GM19397 (cell line): ENCODE results near the gene MAST4.
A peak's percentile ranks its signal among the peaks of the same experiment; 100 is the strongest.
"Not testable (repeated sequence)": the region's sequence is repeated elsewhere in the genome, so short reads cannot be mapped to it uniquely, and the experiment has no call there.

Experiments
- ATAC-seq: cut with Tn5 transposase; IDR thresholded peaks from one replicate; pipeline ENCODE4 v1.9.1; 2021; ENCODE audit warnings: mild to moderate bottlenecking, moderate library complexity; ENCODE audit not compliant: unreplicated experiment

The MAST4 gene

DNA sequence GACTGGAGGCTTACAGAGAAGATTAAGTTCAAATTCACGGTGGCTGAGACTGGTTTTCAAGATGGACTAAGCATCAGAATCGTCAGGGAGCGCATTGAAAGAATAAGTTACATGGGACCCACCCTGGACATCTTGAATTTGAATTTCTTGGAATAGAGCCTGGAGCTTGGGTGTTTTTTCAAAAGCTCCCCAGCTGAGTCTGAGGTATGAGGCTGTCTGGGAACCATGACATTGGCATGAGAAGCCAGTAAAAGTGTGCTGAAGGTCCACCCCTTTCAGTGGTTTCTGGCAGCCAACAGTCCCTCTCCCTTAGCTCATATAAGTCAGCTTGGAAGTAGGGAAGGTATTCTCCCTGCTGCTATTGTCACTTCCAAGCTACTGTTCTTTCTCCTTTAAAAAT, 97.8 kb downstream of the MAST4 start:
- ATAC-seq = no peak

DNA sequence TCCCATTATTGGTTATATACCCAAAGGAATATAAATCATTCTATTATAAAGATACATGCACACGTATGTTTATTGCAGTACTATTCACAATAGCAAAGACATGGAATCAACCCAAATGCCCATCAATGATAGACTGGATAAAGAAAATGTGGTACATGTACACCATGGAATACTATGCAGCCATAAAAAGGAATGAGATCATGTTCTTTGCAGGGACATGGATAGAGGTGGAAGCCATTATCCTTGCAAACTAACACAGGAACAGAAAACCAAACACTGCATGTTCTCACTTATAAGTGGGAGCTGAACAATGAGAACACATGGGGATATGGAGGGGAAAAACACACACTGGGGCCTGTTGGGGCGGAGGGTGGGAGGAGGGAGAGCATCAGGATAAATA, 99.6 kb downstream of the MAST4 start:
- ATAC-seq = not testable (repeated sequence)

DNA sequence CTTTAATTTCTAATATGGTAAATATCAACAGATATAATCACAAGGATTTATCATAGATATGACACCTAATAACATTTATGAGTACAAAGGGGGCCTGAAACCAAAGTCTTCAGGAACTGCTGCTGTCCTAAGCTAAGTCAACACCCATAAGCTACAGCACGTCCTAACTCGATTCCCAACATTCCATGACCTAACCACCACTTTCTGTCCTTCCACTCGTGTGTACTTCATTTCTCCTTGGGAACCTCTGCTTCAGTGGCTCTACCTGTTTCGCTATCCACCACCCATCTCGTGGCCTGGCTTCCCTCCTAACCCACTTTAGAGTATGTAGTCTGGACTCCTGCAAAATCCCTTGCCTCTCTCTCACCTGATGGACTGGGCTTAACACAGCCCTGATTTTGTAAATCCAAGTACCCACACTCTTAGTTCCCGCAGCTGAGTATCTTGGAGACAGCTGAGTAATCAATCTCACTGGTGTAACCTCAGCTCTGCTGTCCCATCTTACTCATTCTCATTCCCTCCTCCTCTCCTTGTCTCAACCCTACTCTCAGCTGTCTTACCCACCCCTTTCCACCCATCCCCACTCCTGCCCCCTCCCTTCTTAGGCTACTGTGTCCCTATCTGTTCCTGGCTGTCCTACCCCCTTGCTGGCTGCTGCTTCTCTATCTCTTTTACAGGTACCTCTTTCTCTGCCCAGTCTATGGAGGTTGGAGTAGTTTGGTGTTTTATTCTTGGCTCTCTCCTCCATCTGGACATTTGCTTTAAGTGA, 101.8 kb downstream of the MAST4 start:
- ATAC-seq = no peak

DNA sequence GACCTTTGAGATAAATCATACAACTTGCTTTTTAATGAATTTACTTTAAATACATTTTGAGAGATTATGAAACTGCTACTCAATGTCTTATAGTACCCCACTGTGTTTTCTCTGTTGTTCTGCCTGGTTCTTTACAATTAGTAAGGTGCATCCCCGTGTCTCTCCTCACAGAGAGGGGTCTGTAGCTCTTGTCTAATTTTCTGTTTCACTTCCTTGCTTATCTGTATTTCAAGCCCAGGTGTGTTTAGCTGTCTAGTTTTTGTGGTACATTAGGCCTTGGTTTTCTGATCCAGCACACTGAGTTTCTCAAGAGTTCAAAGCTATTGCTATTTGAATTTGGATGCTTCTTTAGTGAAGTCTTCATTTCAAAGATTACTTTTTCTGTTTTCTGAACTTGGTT, 105.1 kb downstream of the MAST4 start:
- ATAC-seq = peak; percentile 73

DNA sequence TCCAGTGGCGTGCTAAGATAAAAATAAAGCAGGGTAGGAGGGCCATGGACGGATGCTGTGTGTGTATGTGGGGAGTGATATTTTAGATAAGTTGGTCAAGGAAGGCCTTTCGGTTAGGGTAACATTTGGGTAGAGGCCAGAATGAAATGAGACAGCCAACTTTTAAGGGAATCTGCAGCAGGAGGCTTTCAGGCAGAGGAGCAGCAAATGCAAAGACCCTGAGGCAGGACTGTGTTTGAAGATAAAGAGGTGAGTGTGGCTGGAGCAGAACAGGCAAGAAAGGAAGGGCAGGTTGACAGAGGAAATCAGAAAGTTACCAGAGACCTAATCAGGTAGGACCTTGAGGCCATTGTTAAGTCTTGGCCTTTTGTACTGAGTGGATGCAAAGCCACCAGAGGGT, 106.2 kb downstream of the MAST4 start:
- no peak for ATAC-seq

GRCh38 chr5:66704790-66705425, 108.7 kb downstream of the MAST4 start:
- no peak for ATAC-seq

DNA sequence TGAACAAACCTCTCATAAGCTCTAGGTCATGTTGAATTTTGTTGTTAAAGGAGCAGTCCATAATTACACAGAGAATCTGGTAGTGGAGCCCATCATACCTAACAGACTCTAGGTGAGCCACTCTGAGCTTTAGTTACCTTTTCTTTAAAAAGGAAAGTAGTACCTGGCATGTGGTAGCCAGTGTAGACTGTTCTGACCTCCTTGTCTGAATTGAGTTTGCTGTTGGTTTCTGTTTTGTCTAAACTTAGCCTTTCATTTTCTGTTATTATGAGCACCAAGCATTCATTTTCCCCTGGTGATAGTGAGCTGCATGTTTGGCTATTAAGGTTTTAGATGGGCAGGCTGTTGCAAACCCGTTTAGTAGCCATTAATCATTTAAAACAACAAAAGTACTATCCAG, 112.2 kb downstream of the MAST4 start:
- no peak for ATAC-seq

GRCh38 chr5:66710557-66711088, 114.4 kb downstream of the MAST4 start:
- no peak for ATAC-seq

DNA sequence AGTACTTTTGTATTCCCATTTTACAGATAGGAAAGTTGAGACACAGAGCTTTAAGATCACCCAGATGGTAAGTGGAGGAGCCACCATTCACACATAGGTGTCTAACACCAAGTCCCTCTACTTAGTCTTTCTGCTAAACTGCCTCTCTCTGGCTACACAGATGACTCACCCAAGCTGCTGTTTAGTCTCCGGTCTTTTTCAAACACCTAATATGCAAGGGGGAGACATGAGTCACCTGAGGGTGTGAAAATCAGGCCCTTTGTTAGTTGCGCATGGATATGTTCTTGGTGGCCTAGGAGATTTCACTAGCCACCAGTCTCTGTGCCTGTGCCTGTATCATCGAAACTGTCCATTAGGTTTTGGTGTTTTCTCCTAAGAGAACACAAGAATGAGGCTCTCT, 117.8 kb downstream of the MAST4 start:
- ATAC-seq = no peak

DNA sequence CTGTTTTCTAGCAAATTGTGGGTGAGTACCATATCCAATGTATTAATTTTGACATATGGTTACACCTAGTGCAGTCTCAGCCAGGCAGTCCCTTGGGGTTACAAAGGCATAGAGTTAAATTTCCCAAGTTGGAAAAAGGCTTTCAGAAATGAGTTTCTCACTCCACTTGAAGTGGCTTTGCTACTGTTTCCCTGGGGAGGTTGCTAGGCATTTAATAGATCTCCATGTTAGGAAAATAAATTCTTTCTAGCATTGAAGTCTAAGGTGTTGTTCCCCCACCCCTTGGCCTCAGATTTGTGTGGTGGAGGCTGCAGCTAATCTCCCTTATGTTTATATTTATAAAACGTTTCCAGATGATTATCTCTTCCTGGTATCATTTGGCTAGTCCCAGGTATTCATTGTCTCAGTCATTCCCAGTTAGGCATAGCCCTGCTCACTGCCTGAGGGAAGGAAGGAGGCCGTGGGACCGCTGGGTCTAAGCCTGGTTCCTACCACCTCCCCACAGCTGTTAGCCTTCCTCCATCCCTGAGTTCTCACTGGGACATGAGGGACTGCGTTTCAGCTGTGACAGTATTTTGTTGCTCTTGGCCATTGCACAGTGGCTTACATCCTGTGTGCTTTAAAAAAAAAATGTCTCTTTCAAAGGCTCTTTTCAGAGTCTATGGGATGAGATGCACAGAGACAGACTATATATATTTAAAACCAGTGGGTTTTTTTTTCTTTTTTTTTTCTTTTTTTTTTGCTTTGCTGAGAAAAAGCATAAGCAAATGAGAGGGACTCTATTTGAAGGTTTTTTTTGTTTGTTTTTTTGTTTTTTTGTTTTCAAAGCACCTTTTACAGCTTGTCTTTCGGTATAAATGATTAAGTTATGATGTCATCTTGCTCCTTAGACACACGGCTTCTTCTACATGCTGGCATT, 121.5 kb downstream of the MAST4 start:
- ATAC-seq = no peak

GRCh38 chr5:66718374-66719002, 122.3 kb downstream of the MAST4 start:
- ATAC-seq = no peak

DNA sequence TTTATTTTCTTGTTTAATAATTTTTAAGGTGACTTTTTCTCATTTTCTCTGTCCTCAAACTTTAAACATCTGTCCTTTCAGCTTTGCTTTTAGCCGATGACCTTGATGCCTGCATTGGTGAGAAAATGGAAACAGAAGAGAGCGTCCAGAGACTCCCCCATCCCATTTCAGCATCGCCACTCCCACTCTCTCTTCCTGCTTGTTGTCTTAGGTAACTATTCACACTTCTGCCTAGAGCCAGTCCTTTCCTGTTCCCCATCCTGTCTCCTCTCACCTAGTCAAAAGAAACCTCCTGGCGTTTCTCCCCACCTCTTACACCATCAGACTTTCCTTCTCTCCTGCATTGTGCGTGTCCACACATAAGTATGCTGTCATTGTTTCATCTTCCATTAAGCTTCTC, 124.6 kb downstream of the MAST4 start:
- no peak for ATAC-seq

DNA sequence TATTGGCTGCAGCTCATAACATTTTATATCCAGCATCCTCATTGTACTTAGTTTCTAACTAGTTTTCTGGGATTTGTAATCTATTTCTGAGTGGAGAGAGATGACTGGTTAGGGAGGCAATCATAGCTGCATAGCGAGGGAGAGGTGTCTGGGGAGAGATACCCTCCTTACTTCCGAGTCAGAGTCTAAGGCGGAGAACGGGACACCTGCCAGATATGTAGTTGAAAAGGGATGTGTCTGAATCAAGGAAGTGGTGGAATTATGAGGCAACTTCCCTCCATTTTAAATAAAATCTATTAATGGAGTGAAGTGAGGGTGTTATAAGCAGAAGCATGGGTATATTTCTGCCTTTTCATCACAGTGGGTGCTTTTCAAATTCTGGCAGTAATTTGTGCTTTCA, 126.5 kb downstream of the MAST4 start:
- no peak for ATAC-seq

- no peak for ATAC-seq
Measured at GRCh38 chr5:66724349-66725139, 128.4 kb downstream of the MAST4 start.

DNA sequence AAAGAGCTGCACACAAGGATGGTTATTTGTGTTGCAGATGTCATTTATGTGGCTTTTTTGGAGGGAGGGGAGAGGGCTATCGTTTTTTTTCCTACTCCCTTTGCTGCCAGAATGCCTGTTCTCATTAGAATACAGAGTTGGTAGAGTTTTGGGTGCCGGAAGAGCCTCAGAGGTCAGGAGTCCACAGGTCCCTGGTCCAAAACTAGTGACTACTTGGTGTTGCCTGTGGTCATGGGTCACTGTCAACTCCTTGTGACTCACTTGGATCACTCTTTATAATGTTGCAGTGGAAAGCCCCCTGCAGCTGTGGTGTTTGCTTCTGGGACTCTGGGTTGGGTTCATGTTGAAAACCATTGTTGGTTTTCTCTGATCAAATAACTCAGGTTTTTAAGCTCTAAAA, 131.4 kb downstream of the MAST4 start:
- no peak for ATAC-seq

- ATAC-seq = no peak
Measured at GRCh38 chr5:66728049-66728448, 131.9 kb downstream of the MAST4 start.

GRCh38 chr5:66737096-66737495, 140.9 kb downstream of the MAST4 start:
- no peak for ATAC-seq

DNA sequence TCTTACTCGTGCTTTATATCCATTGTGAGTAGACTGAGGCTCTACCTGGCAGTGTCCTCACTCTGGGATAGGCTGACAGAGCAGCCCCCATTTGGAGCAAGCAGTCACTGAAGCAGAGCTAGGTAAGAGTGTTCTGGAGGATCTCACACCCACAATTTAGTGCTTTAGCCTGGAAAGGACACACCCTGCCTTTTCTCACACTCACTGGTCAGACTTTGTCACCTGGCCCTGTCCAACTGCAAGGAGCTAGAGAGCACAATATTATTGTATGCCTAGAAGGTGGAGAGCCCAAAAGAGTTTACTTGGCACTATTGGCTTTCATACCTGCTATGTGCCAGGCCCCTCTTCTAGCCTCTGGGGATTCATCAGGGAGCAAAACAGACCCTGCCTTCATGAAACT, 141.9 kb downstream of the MAST4 start:
- ATAC-seq = no peak

GRCh38 chr5:66739021-66739420, 142.8 kb downstream of the MAST4 start:
- ATAC-seq = no peak

GRCh38 chr5:66739951-66740350, 143.8 kb downstream of the MAST4 start:
- no peak for ATAC-seq
